Measurements from ENCODE around the gene BCL11A. TPM values are rescaled to one million over a fixed set of nuclear protein-coding genes. Genes with fewer than 3 reads are reported as not detected.
A peak's percentile ranks its signal among the peaks of the same experiment; 100 is the strongest.

BCL11A gene
- total and polyA plus RNA-seq, 2 experiments from 2014 or later: 57.5 to 77.6 TPM

DNA sequence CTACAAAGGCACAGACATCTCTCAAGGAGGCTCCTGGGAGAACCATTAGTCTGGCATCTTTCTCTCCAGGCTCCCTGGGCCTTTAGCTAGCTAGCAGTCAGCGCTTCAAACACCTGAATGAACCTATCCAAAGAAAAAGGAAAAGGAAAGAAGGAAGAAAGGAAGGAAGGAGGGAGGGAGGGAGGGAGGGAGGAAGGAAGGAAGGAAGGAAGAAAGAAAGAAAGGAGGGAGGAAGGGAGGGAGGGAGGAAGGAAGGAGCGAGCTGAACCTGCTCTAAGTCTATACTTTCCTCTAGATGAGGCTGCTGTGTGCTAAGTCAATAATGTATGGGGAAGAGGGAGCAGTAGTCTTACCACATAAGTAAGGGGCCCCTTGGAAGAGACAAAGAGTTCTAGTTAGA, 5.1 kb upstream of the BCL11A start (continued):
- TF ChIP-seq, protein P1, sequence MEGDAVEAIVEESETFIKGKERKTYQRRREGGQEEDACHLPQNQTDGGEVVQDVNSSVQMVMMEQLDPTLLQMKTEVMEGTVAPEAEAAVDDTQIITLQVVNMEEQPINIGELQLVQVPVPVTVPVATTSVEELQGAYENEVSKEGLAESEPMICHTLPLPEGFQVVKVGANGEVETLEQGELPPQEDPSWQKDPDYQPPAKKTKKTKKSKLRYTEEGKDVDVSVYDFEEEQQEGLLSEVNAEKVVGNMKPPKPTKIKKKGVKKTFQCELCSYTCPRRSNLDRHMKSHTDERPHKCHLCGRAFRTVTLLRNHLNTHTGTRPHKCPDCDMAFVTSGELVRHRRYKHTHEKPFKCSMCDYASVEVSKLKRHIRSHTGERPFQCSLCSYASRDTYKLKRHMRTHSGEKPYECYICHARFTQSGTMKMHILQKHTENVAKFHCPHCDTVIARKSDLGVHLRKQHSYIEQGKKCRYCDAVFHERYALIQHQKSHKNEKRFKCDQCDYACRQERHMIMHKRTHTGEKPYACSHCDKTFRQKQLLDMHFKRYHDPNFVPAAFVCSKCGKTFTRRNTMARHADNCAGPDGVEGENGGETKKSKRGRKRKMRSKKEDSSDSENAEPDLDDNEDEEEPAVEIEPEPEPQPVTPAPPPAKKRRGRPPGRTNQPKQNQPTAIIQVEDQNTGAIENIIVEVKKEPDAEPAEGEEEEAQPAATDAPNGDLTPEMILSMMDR (conservative IDR thresholded peaks at IDR 0.05; ENCODE audit: low read depth in 2 of 2): no peak

DNA sequence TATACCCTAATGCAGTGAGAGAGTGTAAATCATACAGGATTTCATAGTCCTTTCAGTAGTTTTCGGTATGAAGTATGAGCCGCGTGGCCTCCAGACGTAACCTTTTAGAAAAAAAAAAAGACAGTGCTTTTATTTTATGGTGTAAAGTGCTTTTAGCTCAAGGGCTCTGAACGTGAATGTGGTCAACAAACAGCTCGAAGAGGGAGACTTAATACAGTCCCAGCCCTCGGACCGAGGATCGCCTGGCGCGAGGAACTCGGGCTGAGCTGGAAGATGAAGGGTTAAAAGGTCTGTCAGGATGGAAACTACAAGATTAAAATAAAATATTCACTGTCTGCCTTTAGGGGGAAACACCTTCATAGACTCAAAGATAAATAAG, 4.0 kb upstream of the BCL11A start:
- Histone ChIP-seq H3K27ac (ENCODE audit: low read depth) (no peak overlapping the region), H3K36me3 (ENCODE audit: insufficient read depth) (no peaks in the 10 kb centered on the region), H3K4me3 (peak overlapping the region; percentile 89), H2AFZ (no peak overlapping the region), H4K20me1 (replicated peaks; ENCODE audit: insufficient read depth) (no peaks in the 10 kb centered on the region), H3K4me2 (peak overlapping the region; percentile 85), H3K4me1 (ENCODE audit: insufficient read depth) (peaks cover 16% of the 10 kb centered on the region; the same call in 1 of the 2 replicates), H3K9me2 (ENCODE audit: insufficient read depth) (no peaks in the 10 kb centered on the region), H3K79me2 (replicated peaks; ENCODE audit: insufficient read depth) (peaks cover 9% of the 10 kb centered on the region), H3K27me3 (ENCODE audit: insufficient read depth) (peaks cover 32% of the 10 kb centered on the region), H3F3A (replicated peaks; ENCODE audit: low read depth) (peaks cover 13% of the 10 kb centered on the region; the same call in 1 of the 2 replicates)
- no peaks in the 10 kb centered on the region for H3K9me3 Mint-ChIP-seq
- peaks cover 11% of the 10 kb centered on the region for H3K27me3 Mint-ChIP-seq (ENCODE audit: insufficient read depth, low read depth, poor library complexity)
- TF ChIP-seq NANOG (IDR thresholded peaks at IDR 0.05; ENCODE audit: borderline replicate concordance) (no peak), EZH2phosphoT487 (IDR thresholded peaks at IDR 0.05; ENCODE audit: unreplicated experiment) (no peak), ZNF331 (CRISPR knock-in tag; IDR thresholded peaks at IDR 0.05; ENCODE audit: low read depth) (no peak), POLR2AphosphoS5 (IDR thresholded peaks at IDR 0.05; ENCODE audit: low read depth) (no peak), EZH2 (IDR thresholded peaks at IDR 0.05; ENCODE audit: low read depth, unreplicated experiment) (no peak), JUNB (IDR thresholded peaks at IDR 0.05; ENCODE audit: unreplicated experiment) (no peak)
- TF ChIP-seq, protein P2, sequence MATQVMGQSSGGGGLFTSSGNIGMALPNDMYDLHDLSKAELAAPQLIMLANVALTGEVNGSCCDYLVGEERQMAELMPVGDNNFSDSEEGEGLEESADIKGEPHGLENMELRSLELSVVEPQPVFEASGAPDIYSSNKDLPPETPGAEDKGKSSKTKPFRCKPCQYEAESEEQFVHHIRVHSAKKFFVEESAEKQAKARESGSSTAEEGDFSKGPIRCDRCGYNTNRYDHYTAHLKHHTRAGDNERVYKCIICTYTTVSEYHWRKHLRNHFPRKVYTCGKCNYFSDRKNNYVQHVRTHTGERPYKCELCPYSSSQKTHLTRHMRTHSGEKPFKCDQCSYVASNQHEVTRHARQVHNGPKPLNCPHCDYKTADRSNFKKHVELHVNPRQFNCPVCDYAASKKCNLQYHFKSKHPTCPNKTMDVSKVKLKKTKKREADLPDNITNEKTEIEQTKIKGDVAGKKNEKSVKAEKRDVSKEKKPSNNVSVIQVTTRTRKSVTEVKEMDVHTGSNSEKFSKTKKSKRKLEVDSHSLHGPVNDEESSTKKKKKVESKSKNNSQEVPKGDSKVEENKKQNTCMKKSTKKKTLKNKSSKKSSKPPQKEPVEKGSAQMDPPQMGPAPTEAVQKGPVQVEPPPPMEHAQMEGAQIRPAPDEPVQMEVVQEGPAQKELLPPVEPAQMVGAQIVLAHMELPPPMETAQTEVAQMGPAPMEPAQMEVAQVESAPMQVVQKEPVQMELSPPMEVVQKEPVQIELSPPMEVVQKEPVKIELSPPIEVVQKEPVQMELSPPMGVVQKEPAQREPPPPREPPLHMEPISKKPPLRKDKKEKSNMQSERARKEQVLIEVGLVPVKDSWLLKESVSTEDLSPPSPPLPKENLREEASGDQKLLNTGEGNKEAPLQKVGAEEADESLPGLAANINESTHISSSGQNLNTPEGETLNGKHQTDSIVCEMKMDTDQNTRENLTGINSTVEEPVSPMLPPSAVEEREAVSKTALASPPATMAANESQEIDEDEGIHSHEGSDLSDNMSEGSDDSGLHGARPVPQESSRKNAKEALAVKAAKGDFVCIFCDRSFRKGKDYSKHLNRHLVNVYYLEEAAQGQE (IDR thresholded peaks at IDR 0.05; ENCODE audit: unreplicated experiment): no peak
- TF ChIP-seq, protein P1 (conservative IDR thresholded peaks at IDR 0.05; ENCODE audit: low read depth in 2 of 2): no peak
- TF ChIP-seq, protein P3, sequence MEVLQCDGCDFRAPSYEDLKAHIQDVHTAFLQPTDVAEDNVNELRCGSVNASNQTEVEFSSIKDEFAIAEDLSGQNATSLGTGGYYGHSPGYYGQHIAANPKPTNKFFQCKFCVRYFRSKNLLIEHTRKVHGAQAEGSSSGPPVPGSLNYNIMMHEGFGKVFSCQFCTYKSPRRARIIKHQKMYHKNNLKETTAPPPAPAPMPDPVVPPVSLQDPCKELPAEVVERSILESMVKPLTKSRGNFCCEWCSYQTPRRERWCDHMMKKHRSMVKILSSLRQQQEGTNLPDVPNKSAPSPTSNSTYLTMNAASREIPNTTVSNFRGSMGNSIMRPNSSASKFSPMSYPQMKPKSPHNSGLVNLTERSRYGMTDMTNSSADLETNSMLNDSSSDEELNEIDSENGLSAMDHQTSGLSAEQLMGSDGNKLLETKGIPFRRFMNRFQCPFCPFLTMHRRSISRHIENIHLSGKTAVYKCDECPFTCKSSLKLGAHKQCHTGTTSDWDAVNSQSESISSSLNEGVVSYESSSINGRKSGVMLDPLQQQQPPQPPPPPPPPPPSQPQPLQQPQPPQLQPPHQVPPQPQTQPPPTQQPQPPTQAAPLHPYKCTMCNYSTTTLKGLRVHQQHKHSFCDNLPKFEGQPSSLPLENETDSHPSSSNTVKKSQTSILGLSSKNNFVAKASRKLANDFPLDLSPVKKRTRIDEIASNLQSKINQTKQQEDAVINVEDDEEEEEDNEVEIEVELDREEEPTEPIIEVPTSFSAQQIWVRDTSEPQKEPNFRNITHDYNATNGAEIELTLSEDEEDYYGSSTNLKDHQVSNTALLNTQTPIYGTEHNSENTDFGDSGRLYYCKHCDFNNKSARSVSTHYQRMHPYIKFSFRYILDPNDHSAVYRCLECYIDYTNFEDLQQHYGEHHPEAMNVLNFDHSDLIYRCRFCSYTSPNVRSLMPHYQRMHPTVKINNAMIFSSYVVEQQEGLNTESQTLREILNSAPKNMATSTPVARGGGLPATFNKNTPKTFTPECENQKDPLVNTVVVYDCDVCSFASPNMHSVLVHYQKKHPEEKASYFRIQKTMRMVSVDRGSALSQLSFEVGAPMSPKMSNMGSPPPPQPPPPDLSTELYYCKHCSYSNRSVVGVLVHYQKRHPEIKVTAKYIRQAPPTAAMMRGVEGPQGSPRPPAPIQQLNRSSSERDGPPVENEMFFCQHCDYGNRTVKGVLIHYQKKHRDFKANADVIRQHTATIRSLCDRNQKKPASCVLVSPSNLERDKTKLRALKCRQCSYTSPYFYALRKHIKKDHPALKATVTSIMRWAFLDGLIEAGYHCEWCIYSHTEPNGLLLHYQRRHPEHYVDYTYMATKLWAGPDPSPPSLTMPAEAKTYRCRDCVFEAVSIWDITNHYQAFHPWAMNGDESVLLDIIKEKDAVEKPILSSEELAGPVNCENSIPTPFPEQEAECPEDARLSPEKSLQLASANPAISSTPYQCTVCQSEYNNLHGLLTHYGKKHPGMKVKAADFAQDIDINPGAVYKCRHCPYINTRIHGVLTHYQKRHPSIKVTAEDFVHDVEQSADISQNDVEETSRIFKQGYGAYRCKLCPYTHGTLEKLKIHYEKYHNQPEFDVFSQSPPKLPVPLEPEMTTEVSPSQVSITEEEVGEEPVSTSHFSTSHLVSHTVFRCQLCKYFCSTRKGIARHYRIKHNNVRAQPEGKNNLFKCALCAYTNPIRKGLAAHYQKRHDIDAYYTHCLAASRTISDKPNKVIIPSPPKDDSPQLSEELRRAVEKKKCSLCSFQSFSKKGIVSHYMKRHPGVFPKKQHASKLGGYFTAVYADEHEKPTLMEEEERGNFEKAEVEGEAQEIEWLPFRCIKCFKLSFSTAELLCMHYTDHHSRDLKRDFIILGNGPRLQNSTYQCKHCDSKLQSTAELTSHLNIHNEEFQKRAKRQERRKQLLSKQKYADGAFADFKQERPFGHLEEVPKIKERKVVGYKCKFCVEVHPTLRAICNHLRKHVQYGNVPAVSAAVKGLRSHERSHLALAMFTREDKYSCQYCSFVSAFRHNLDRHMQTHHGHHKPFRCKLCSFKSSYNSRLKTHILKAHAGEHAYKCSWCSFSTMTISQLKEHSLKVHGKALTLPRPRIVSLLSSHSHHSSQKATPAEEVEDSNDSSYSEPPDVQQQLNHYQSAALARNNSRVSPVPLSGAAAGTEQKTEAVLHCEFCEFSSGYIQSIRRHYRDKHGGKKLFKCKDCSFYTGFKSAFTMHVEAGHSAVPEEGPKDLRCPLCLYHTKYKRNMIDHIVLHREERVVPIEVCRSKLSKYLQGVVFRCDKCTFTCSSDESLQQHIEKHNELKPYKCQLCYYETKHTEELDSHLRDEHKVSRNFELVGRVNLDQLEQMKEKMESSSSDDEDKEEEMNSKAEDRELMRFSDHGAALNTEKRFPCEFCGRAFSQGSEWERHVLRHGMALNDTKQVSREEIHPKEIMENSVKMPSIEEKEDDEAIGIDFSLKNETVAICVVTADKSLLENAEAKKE (CRISPR knock-in tag; IDR thresholded peaks at IDR 0.05): no peak
- TF ChIP-seq, protein P4, sequence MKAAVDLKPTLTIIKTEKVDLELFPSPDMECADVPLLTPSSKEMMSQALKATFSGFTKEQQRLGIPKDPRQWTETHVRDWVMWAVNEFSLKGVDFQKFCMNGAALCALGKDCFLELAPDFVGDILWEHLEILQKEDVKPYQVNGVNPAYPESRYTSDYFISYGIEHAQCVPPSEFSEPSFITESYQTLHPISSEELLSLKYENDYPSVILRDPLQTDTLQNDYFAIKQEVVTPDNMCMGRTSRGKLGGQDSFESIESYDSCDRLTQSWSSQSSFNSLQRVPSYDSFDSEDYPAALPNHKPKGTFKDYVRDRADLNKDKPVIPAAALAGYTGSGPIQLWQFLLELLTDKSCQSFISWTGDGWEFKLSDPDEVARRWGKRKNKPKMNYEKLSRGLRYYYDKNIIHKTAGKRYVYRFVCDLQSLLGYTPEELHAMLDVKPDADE (IDR thresholded peaks at IDR 0.05): no peak
- no peak for DNase-seq (ENCODE audit: low spot score)
- peaks cover 6% of the 10 kb centered on the region for H3K4me1 Mint-ChIP-seq
- peak overlapping the region; percentile 89 for H3K4me3 Mint-ChIP-seq
- no peaks in the 10 kb centered on the region; the same call in 2 of the 3 replicates for H3K36me3 Mint-ChIP-seq (ENCODE audit: low read depth)
- H3K27ac Mint-ChIP-seq: no peak overlapping the region
- ATAC-seq: no peak

All from GM23338 (cell line).